HFFc6 (cell line): ENCODE measurements around the gene CHST13. TPM values are rescaled to one million over a fixed set of nuclear protein-coding genes. Genes with fewer than 3 reads are reported as not detected.

ENCODE experiments used
- DNase-seq: peaks from one replicate; pipeline ENCODE4 v3.0.0-alpha.2; 2018
- H3K27ac Mint-ChIP-seq: 2 replicates; pipeline ENCODE4 v1.8.0; 2020; ENCODE audit warnings: mild to moderate bottlenecking, mixed read lengths
- H3K27me3 Mint-ChIP-seq: 2 replicates; pipeline ENCODE4 v1.8.0; 2021; ENCODE audit warnings: mild to moderate bottlenecking, moderate library complexity, mixed read lengths; ENCODE audit not compliant: insufficient read depth
- H3K36me3 Mint-ChIP-seq: 2 replicates; pipeline ENCODE4 v1.8.0; 2021; ENCODE audit warnings: low read depth, mixed read lengths
- H3K4me1 Mint-ChIP-seq: 2 replicates; pipeline ENCODE4 v1.8.0; 2020; ENCODE audit warnings: low read depth, mixed read lengths
- H3K4me3 Mint-ChIP-seq: 2 replicates; pipeline ENCODE4 v1.8.0; 2020; ENCODE audit warnings: mild to moderate bottlenecking, moderate library complexity, mixed read lengths
- H3K9me3 Mint-ChIP-seq: 2 replicates; pipeline ENCODE4 v1.8.0; 2020; ENCODE audit warnings: mild to moderate bottlenecking, mixed read lengths
- CTCF ChIP-seq: fragments of 200-600 bp; sonication (generic); IDR thresholded peaks from 2 replicates; pipeline ENCODE4 v1.5.0; 2021; ENCODE audit warnings: antibody characterized with exemption, mild to moderate bottlenecking
- total RNA-seq, 6 experiments: library from RNA; stranded (reverse); fragmentation: NEBNext Ultra II Directional; extraction: Animal tissue kit (Norgen Biotek cat#: 25700); gene quantifications; 2 replicates in 1 of 6; 3 replicates in 5 of 6; pipeline ENCODE4 v1.2.3, GENCODE V29; 2021

Gene CHST13
- total RNA-seq, 6 experiments from 2014 or later, result not detected

GRCh38 chr3:126510308-126510910 lies 13.5 kb upstream of the CHST13 start:
- no peak for DNase-seq
- H3K27ac Mint-ChIP-seq, result no peak overlapping the region

GRCh38 chr3:126511291-126511690 lies 12.7 kb upstream of the CHST13 start:
- H3K36me3 Mint-ChIP-seq, result no peaks in the 10 kb centered on the region
- DNase-seq, result no peak
- H3K27me3 Mint-ChIP-seq, result peaks cover 9% of the 10 kb centered on the region
- no peaks in the 10 kb centered on the region for H3K9me3 Mint-ChIP-seq
- peaks cover 8% of the 10 kb centered on the region; the same call in 1 of the 2 replicates for H3K4me1 Mint-ChIP-seq
- H3K4me3 Mint-ChIP-seq, result no peak overlapping the region
- no peak overlapping the region for H3K27ac Mint-ChIP-seq
- TF ChIP-seq CTCF, result no peak

More at GRCh38 chr3:126510308-126510910, 13.5 kb upstream of the CHST13 start:
- Mint-ChIP-seq H3K4me1 (peaks cover 8% of the 10 kb centered on the region; the same call in 1 of the 2 replicates), H3K9me3 (no peaks in the 10 kb centered on the region), H3K27me3 (peaks cover 13% of the 10 kb centered on the region), H3K36me3 (no peaks in the 10 kb centered on the region), H3K4me3 (no peak overlapping the region)
- TF ChIP-seq CTCF, result no peak

GRCh38 chr3:126512026-126512425 lies 11.9 kb upstream of the CHST13 start:
- H3K4me1 Mint-ChIP-seq, result peaks cover 8% of the 10 kb centered on the region; the same call in 1 of the 2 replicates
- H3K36me3 Mint-ChIP-seq, result no peaks in the 10 kb centered on the region
- no peaks in the 10 kb centered on the region for H3K9me3 Mint-ChIP-seq
- no peak overlapping the region for H3K4me3 Mint-ChIP-seq
- TF ChIP-seq CTCF, result no peak
- H3K27me3 Mint-ChIP-seq, result peaks cover 8% of the 10 kb centered on the region
- no peak for DNase-seq
- H3K27ac Mint-ChIP-seq, result no peak overlapping the region

- no peak overlapping the region for H3K27ac Mint-ChIP-seq
- no peaks in the 10 kb centered on the region for H3K9me3 Mint-ChIP-seq
- H3K4me3 Mint-ChIP-seq, result no peak overlapping the region
- H3K4me1 Mint-ChIP-seq, result peaks cover 8% of the 10 kb centered on the region; the same call in 1 of the 2 replicates
- DNase-seq, result no peak
- TF ChIP-seq CTCF, result no peak
- no peaks in the 10 kb centered on the region for H3K36me3 Mint-ChIP-seq
- H3K27me3 Mint-ChIP-seq, result peaks cover 8% of the 10 kb centered on the region
These were observed 10.9 kb upstream of the CHST13 start for GRCh38 chr3:126512916-126513650.

- no peak for DNase-seq
- H3K4me3 Mint-ChIP-seq, result no peak overlapping the region
- no peaks in the 10 kb centered on the region for H3K36me3 Mint-ChIP-seq
- peaks cover 9% of the 10 kb centered on the region for H3K27me3 Mint-ChIP-seq
- no peak for TF ChIP-seq CTCF
- no peaks in the 10 kb centered on the region for H3K9me3 Mint-ChIP-seq
- H3K27ac Mint-ChIP-seq, result no peak overlapping the region
- H3K4me1 Mint-ChIP-seq, result no peaks in the 10 kb centered on the region
These were observed 9.8 kb upstream of the CHST13 start for GRCh38 chr3:126514161-126514560.
